GM21360 (cell line): ENCODE data around the gene ATP8A2.
"Not testable (repeated sequence)": the region's sequence is repeated elsewhere in the genome, so short reads cannot be mapped to it uniquely, and the experiment has no call there.

Experiments used
- ATAC-seq: cut with Tn5 transposase; IDR thresholded peaks from one replicate; pipeline ENCODE4 v1.9.1; 2021; ENCODE audit warnings: mild to moderate bottlenecking, moderate library complexity; ENCODE audit not compliant: unreplicated experiment

Gene ATP8A2

GRCh38 chr13:26053418-26053980, 681.7 kb downstream of the ATP8A2 start:
- no peak for ATAC-seq

GRCh38 chr13:26054896-26055295, 683.1 kb downstream of the ATP8A2 start:
- ATAC-seq: no peak

GRCh38 chr13:26058704-26059103, 686.9 kb downstream of the ATP8A2 start:
- ATAC-seq: no peak

GRCh38 chr13:26060357-26060756, 688.6 kb downstream of the ATP8A2 start:
- no peak for ATAC-seq

GRCh38 chr13:26061256-26061655, 689.5 kb downstream of the ATP8A2 start:
- no peak for ATAC-seq

GRCh38 chr13:26061947-26062346, 690.2 kb downstream of the ATP8A2 start:
- ATAC-seq: no peak

GRCh38 chr13:26062853-26063444, 691.2 kb downstream of the ATP8A2 start:
- ATAC-seq: no peak

- not testable (repeated sequence) for ATAC-seq
Measured at GRCh38 chr13:26066492-26066891, 694.7 kb downstream of the ATP8A2 start.

- ATAC-seq: no peak
Measured at GRCh38 chr13:26067601-26068000, 695.8 kb downstream of the ATP8A2 start.

- ATAC-seq: not testable (repeated sequence)
Measured at GRCh38 chr13:26068372-26068771, 696.6 kb downstream of the ATP8A2 start.

GRCh38 chr13:26069642-26070041, 697.9 kb downstream of the ATP8A2 start:
- ATAC-seq: not testable (repeated sequence)

GRCh38 chr13:26071691-26072090, 699.9 kb downstream of the ATP8A2 start:
- no peak for ATAC-seq

GRCh38 chr13:26072335-26072734, 700.6 kb downstream of the ATP8A2 start:
- ATAC-seq: not testable (repeated sequence)

GRCh38 chr13:26074706-26075105, 702.9 kb downstream of the ATP8A2 start:
- no peak for ATAC-seq
